Measurements from ENCODE around the gene SALL1. TPM values are rescaled to one million over a fixed set of nuclear protein-coding genes. Genes with fewer than 3 reads are reported as not detected.
A peak's percentile ranks its signal among the peaks of the same experiment; 100 is the strongest.

SALL1 gene
- total RNA-seq, 1 experiment from 2014 or later, result 6.0 TPM

GRCh38 chr16:51157698-51158097, 6.6 kb upstream of the SALL1 start:
- no peak for DNase-seq (ENCODE audit: low read depth)

GRCh38 chr16:51156807-51157200, 5.7 kb upstream of the SALL1 start:
- no peak for DNase-seq (ENCODE audit: low read depth)

GRCh38 chr16:51155820-51156806, 5.0 kb upstream of the SALL1 start:
- no peak for DNase-seq (ENCODE audit: low read depth)

- DNase-seq (ENCODE audit: low read depth), result no peak
Observed at GRCh38 chr16:51155199-51155607, 4.1 kb upstream of the SALL1 start.

GRCh38 chr16:51154271-51155171, 3.5 kb upstream of the SALL1 start:
- DNase-seq (ENCODE audit: low read depth), result no peak

GRCh38 chr16:51153577-51154031, 2.5 kb upstream of the SALL1 start:
- DNase-seq (ENCODE audit: low read depth), result no peak

- DNase-seq (ENCODE audit: low read depth), result no peak
Observed at GRCh38 chr16:51152691-51153576, 1.9 kb upstream of the SALL1 start.

- DNase-seq (ENCODE audit: low read depth), result peak; percentile 84
Observed at GRCh38 chr16:51151961-51152663, 1.0 kb upstream of the SALL1 start.

GRCh38 chr16:51151435-51151960, 428 bp upstream of the SALL1 start:
- DNase-seq (ENCODE audit: low read depth), result peak; percentile 82

GRCh38 chr16:51150165-51150887, 744 bp downstream of the SALL1 start:
- DNase-seq (ENCODE audit: low read depth), result no peak

GRCh38 chr16:51149721-51150164, 1.3 kb downstream of the SALL1 start:
- no peak for DNase-seq (ENCODE audit: low read depth)

GRCh38 chr16:51149251-51149661, 1.8 kb downstream of the SALL1 start:
- no peak for DNase-seq (ENCODE audit: low read depth)

GRCh38 chr16:51148678-51149228, 2.3 kb downstream of the SALL1 start:
- no peak for DNase-seq (ENCODE audit: low read depth)

- DNase-seq (ENCODE audit: low read depth), result no peak
Observed at GRCh38 chr16:51147776-51148677, 3.0 kb downstream of the SALL1 start.

- DNase-seq (ENCODE audit: low read depth), result peak; percentile 49
Observed at GRCh38 chr16:51146256-51146924, 4.7 kb downstream of the SALL1 start.

GRCh38 chr16:51144203-51144602, 6.9 kb downstream of the SALL1 start:
- no peak for DNase-seq (ENCODE audit: low read depth)

Measured in HT1080 (cell line).